Skeletal muscle satellite cell (primary cell): ENCODE data around the gene RNF225.

Experiments used
- H3K27me3 ChIP-seq: 2 replicates; pipeline ENCODE4 v1.7.0; 2013; ENCODE audit warnings: low read length; ENCODE audit not compliant: control insufficient read depth, insufficient read depth
- H3K36me3 ChIP-seq: 2 replicates; pipeline ENCODE4 v1.7.0; 2013; ENCODE audit warnings: mild to moderate bottlenecking, control low read depth, low read length; ENCODE audit not compliant: insufficient read depth
- H3K4me1 ChIP-seq: 2 replicates; pipeline ENCODE4 v1.7.0; 2013; ENCODE audit warnings: low read length; ENCODE audit not compliant: control insufficient read depth, insufficient read depth
- H3K4me2 ChIP-seq: 2 replicates; pipeline ENCODE4 v1.7.0; 2013; ENCODE audit warnings: mild to moderate bottlenecking, low read length
- H3K4me3 ChIP-seq: 2 replicates; pipeline ENCODE4 v1.7.0; 2013; ENCODE audit warnings: low read length
- H3K9ac ChIP-seq: 2 replicates; pipeline ENCODE4 v1.7.0; 2013; ENCODE audit warnings: mild to moderate bottlenecking, low read depth, low read length, moderate library complexity
- H3K9me3 ChIP-seq: replicated peaks from 2 replicates; pipeline ENCODE4 v1.7.0; 2013; ENCODE audit warnings: mild to moderate bottlenecking, control low read depth, low read length

Gene RNF225

DNA sequence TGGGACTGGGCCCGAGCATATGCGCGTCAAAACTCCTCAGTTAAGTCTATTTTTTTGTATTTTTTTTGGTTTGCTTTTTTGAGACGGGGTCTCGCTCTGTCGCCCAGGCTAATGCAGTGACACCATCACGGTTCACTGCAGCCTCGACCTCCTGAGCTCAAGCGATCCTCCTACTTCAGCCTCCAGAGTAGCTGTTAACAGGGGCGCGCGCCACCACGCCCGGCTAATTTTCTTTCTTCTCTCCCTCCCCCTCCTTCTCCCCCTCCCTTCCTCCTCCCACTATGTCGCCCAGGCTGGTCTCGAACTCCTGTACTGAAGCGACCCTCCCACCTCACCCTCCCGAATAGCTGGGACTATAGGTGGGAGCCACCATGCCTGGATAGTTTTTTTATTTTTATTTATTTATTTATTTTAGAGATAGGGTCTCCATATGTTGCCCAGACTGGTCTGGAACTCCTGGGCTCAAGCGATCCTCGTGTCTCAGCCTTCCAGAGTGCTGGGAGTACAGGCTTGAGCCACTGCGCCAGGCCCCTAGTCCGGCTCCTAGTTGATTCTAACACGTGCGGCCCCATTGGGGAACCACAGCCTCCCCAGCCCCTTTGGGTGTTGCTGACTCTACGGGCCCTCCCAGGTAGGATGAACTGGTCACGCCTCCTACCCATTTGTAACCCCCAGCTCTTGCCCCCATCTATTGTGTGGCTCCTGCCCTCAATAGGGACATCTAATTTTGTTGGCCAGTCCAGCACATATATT is 13.8 kb upstream of the RNF225 start:
- no peaks in the 10 kb centered on the region for H3K9me3 ChIP-seq
- peak overlapping the region; percentile 90 for H3K4me3 ChIP-seq
- H3K4me1 ChIP-seq = peaks cover 30% of the 10 kb centered on the region

DNA sequence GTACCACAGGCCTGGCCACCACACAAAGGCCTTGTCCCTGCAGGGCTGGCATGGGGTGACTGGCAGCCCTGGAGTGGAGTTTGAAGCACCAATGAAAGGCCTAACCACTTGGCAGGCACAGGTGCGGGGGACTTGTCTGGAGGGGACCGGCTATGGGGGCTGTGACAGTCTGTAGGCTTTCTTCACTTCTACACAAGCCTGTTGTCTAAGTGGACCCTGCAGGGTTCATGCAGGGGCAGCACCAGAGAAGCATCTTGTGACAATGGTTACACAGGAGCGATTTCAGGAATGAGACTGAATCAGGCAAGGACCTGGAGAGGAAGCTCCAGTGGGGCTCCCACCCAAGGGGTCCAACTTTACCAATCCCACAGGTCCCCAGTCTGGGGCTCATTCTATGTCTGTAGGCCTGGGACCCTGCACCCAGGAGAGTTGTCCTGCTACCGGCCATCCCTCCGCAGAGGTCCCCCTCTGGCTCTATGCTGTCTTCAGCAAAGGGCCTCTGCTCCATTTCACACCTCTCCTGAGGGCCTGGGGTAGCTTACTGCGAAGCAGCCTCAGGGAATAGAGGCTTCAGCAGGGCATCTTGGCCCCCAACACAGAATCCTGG is 12.4 kb upstream of the RNF225 start:
- Histone ChIP-seq H3K9me3 (no peaks in the 10 kb centered on the region), H3K4me3 (no peak overlapping the region), H3K4me1 (peaks cover 32% of the 10 kb centered on the region), H3K36me3 (peaks cover 3% of the 10 kb centered on the region), H3K27me3 (no peaks in the 10 kb centered on the region), H3K9ac (no peak overlapping the region), H3K4me2 (no peak overlapping the region)

More for the DNA sequence above, 13.8 kb upstream of the RNF225 start:
- Histone ChIP-seq H3K4me2 (peak overlapping the region; percentile 94), H3K36me3 (no peaks in the 10 kb centered on the region), H3K9ac (peak overlapping the region; percentile 91), H3K27me3 (no peaks in the 10 kb centered on the region)

DNA sequence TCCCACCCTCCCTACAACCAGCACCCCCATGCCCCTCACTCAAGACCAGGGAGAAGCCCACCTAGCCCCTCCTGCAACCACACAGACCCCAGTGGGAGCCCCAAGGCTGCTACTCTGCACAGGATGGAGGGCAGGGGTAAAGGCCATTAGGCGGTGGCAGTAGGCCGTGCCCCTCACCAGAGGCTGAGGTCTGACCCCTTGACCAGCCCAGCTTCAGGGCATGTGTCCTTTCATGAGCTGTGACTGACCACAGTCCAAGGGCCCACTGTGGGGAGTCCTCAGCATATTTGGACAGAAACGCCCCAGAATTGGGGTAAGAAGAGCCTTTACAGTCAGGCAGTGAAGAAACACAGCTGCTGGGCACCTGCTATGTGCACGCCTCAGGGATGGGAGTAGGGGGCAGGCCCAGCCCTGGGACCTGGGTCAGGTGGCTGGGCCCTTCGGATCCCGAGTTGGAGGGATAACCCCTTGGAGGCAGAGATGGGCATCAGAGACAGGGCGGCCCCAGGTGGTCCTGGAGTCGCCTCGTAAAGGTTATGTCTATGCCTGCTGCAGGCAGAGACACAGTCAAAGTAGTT is 10.1 kb upstream of the RNF225 start:
- Histone ChIP-seq H3K27me3 (no peaks in the 10 kb centered on the region), H3K4me2 (peak overlapping the region; percentile 100), H3K36me3 (peaks cover 16% of the 10 kb centered on the region), H3K4me1 (peaks cover 30% of the 10 kb centered on the region), H3K9me3 (no peaks in the 10 kb centered on the region), H3K4me3 (peak overlapping the region; percentile 89), H3K9ac (peak overlapping the region; percentile 99)

DNA sequence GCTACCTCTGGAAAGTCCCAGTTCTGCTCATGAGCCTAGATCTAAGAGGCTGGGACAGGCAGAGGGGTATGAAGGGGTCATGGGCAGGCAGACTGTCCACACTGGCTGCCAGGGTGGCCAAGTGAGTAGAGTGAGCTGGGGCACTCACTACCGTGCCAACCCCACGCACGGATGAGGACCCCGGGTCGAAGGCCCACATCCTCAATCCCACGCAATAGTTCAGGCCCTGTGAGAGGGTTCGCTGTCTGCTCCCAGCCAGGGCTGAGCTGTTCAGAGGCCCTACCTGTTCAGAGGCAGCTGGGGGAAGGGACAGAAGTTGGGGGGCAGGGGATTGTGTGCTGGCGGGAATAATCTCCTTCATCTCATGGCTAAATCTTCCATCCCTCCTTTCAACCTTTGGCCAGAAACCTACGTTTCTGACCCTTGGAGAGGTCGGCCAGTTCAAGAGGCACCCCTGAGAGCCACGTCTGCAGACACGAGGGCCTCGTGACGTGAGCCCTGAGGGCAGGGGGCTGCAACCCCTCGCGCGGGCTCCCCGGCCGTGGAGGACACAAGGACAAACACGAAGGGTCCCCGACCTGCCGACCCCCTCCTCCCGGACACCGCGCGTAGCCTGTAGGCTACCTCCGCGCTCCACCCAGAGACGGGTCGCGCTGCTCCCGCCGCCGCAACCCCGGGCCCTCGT is 9.4 kb upstream of the RNF225 start:
- no peaks in the 10 kb centered on the region for H3K9me3 ChIP-seq
- no peaks in the 10 kb centered on the region for H3K27me3 ChIP-seq
- H3K4me1 ChIP-seq = peaks cover 30% of the 10 kb centered on the region
- H3K36me3 ChIP-seq = peaks cover 21% of the 10 kb centered on the region
- peak overlapping the region; percentile 89 for H3K4me3 ChIP-seq
- peak overlapping the region; percentile 99 for H3K9ac ChIP-seq
- H3K4me2 ChIP-seq = peak overlapping the region; percentile 100

DNA sequence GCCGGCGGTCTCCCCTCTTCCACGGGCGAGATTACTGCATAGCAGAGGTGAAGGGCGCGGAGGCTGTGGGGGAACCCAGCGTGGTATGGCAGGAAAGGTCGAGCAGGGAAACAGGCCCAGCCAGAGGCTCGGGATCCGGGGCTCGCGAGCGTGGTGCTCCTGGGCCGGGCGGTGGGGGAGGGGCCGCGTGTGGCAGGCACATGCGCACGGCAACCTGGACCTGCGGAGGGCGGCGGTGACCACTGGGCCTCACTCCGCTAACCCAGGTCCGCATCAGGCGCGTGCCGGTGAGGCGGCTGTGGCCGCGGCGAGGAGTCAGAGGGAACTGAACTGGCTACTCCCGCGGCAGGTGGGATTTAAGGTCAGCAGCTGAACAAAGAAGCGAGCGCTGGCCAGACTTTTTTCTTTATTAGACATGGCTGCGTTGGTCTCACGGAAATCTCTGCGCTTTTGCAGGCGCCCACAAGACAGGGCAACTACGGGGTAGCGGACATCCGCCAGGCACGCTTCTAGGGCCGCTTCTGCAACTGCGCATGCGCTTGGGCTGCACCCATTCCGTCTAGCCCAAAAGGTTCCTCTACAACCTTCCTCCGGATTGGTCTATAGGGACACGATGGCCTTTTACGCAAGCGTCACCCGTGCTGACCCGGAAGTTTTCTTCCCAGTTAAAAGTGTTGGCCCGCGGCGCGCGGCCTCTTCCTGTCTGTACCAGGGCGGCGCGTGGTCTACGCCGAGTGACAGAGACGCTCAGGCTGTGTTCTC is 8.7 kb upstream of the RNF225 start, which contains the start of gene RPS5:
RPS5 (plus strand) TSS at position 694 of the 762 bp plus-strand sequence. CDS start 869 bp downstream, outside the sequence.
- Histone ChIP-seq H3K9ac (peak within 1 kb of the TSS; percentile 99), H3K9me3 (no peaks in the 10 kb centered on the region), H3K4me2 (peak within 1 kb of the TSS; percentile 100), H3K27me3 (no peaks in the 10 kb centered on the region), H3K36me3 (peaks cover 26% of the 10 kb centered on the region), H3K4me3 (peak within 1 kb of the TSS; percentile 89), H3K4me1 (peaks cover 29% of the 10 kb centered on the region)

GRCh38 chr19:58387338-58388174 is 7.9 kb upstream of the RNF225 start:
- Histone ChIP-seq H3K27me3 (no peaks in the 10 kb centered on the region), H3K9me3 (no peaks in the 10 kb centered on the region), H3K4me1 (peaks cover 25% of the 10 kb centered on the region), H3K36me3 (peaks cover 32% of the 10 kb centered on the region), H3K4me3 (peak overlapping the region; percentile 89), H3K9ac (peak overlapping the region; percentile 99), H3K4me2 (peak overlapping the region; percentile 100)

- no peaks in the 10 kb centered on the region for H3K27me3 ChIP-seq
- H3K36me3 ChIP-seq = peaks cover 38% of the 10 kb centered on the region
- H3K4me3 ChIP-seq = peak overlapping the region; percentile 89
- peak overlapping the region; percentile 99 for H3K9ac ChIP-seq
- peaks cover 25% of the 10 kb centered on the region for H3K4me1 ChIP-seq
- peak overlapping the region; percentile 100 for H3K4me2 ChIP-seq
- H3K9me3 ChIP-seq = no peaks in the 10 kb centered on the region
Measured at GRCh38 chr19:58388175-58388526, 7.3 kb upstream of the RNF225 start.

- Histone ChIP-seq H3K4me1 (peaks cover 10% of the 10 kb centered on the region), H3K9ac (no peak overlapping the region), H3K9me3 (no peaks in the 10 kb centered on the region), H3K4me3 (no peak overlapping the region), H3K4me2 (no peak overlapping the region), H3K27me3 (no peaks in the 10 kb centered on the region), H3K36me3 (peaks cover 57% of the 10 kb centered on the region)
Measured at GRCh38 chr19:58392945-58393724, 2.3 kb upstream of the RNF225 start.

DNA sequence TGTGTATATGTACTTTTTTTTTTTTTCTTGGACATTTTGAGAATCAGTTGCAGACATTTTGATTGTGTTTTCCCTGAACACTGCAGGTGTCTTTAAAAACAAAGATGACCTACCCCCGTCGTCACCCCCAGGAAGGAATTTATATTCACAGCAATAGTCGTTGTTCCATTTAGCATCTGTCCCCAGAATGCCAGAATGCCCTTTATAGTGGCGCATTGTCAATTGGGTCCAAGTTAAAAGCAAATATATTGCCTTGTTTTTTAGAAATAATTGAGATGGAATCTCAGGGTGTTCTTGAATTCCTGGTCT is 1.8 kb upstream of the RNF225 start:
- no peak overlapping the region for H3K4me3 ChIP-seq
- H3K4me1 ChIP-seq = peaks cover 7% of the 10 kb centered on the region
- H3K36me3 ChIP-seq = peaks cover 52% of the 10 kb centered on the region

DNA sequence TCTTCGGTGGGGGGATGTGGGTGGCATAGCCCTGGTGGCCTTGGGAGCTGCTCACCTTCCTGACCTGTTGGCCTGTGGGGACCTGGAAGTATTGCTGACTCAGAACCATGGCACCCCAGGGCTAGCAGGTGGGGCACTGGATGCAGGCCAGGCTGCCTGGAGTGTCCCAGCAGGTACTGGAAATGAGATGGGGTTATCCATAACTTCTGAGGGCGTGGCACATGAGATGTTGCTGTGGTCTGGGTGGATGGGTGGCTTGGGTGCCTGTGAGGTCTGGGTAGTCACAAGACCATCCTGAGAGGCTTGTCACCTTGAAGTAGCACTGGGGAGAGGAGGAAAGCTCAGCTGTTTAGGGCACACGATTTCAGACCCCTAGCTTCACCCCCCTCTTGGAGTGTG is 636 bp upstream of the RNF225 start:
- no peak overlapping the region for H3K9ac ChIP-seq
- no peak overlapping the region for H3K4me3 ChIP-seq
- no peak overlapping the region for H3K4me2 ChIP-seq
- H3K36me3 ChIP-seq = peaks cover 45% of the 10 kb centered on the region
- H3K4me1 ChIP-seq = peaks cover 3% of the 10 kb centered on the region
- no peaks in the 10 kb centered on the region for H3K27me3 ChIP-seq
- H3K9me3 ChIP-seq = no peaks in the 10 kb centered on the region

More for the DNA sequence above, 1.8 kb upstream of the RNF225 start:
- Histone ChIP-seq H3K9me3 (no peaks in the 10 kb centered on the region), H3K9ac (no peak overlapping the region), H3K27me3 (no peaks in the 10 kb centered on the region), H3K4me2 (no peak overlapping the region)
